ENCODE data around the gene RUNX2. TPM values are rescaled to one million over a fixed set of nuclear protein-coding genes. Genes with fewer than 3 reads are reported as not detected.

The RUNX2 gene
- total RNA-seq, 4 donors from 2014 or later, result 0.65 to 2.4 (median 1.3) TPM

- no peak for ATAC-seq (ENCODE audit: low FRiP score)
- no peak for DNase-seq (ENCODE audit: low spot score)
- TF ChIP-seq, protein P1, sequence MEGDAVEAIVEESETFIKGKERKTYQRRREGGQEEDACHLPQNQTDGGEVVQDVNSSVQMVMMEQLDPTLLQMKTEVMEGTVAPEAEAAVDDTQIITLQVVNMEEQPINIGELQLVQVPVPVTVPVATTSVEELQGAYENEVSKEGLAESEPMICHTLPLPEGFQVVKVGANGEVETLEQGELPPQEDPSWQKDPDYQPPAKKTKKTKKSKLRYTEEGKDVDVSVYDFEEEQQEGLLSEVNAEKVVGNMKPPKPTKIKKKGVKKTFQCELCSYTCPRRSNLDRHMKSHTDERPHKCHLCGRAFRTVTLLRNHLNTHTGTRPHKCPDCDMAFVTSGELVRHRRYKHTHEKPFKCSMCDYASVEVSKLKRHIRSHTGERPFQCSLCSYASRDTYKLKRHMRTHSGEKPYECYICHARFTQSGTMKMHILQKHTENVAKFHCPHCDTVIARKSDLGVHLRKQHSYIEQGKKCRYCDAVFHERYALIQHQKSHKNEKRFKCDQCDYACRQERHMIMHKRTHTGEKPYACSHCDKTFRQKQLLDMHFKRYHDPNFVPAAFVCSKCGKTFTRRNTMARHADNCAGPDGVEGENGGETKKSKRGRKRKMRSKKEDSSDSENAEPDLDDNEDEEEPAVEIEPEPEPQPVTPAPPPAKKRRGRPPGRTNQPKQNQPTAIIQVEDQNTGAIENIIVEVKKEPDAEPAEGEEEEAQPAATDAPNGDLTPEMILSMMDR (IDR thresholded peaks at IDR 0.05), result no peak
Observed at GRCh38 chr6:45498591-45498990, 170.5 kb downstream of the RUNX2 start.

- DNase-seq (ENCODE audit: low spot score) (no peak), ATAC-seq (ENCODE audit: low FRiP score) (no peak)
- TF ChIP-seq, protein P1 (IDR thresholded peaks at IDR 0.05), result no peak
Observed at GRCh38 chr6:45500924-45501816, 173.0 kb downstream of the RUNX2 start.

- ATAC-seq (ENCODE audit: low FRiP score), result no peak
- TF ChIP-seq, protein P1 (IDR thresholded peaks at IDR 0.05), result no peak
- DNase-seq (ENCODE audit: low spot score), result no peak
Observed at GRCh38 chr6:45502456-45502855, 174.3 kb downstream of the RUNX2 start.

DNA sequence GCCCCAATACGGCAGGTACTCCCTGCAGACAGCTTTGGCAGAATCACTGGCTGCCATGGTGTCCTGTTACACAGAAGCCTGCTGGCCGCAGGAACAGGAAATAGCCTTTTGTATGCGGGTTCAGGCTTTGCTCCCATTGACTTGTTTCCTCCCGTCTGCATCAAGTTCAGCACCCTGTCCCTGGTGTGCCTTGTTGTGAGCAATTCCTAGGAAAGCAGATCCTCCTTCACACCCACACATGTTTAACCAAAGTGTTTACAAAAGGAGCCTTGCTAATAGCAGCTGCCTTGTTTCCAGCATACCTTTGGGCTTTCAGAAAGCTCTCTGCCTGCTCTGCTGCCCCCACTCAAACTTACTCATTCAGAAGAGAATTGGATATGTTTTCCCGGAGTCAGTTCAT is 176.8 kb downstream of the RUNX2 start:
- DNase-seq (ENCODE audit: low spot score) (no peak), ATAC-seq (ENCODE audit: low FRiP score) (no peak)
- TF ChIP-seq, protein P1 (IDR thresholded peaks at IDR 0.05), result no peak

DNA sequence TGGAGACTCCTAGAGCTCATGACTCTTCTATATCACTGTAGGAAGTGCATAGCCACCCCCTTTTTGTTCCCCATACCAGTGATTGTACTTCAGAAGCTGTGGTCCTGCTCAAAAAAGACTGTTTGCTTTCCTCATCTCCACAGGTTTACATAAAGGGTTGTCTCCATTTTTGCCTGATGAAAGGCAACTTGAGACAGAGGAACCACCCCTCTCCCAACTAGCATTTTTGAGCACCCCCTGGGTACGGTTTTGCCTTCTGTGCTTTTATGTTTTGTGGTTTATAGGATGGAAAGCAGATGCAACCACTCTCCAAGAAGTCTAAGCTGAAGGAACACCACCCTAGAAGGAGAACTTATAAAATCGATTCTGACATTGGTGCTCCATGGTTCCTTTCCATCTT is 177.3 kb downstream of the RUNX2 start:
- TF ChIP-seq, protein P1 (IDR thresholded peaks at IDR 0.05), result no peak
- DNase-seq (ENCODE audit: low spot score) (no peak), ATAC-seq (ENCODE audit: low FRiP score) (no peak)

GRCh38 chr6:45507186-45507585 is 179.1 kb downstream of the RUNX2 start:
- TF ChIP-seq, protein P1 (IDR thresholded peaks at IDR 0.05), result no peak
- DNase-seq (ENCODE audit: low spot score) (no peak), ATAC-seq (ENCODE audit: low FRiP score) (no peak)

- DNase-seq (ENCODE audit: low spot score), result no peak
- TF ChIP-seq, protein P1 (IDR thresholded peaks at IDR 0.05), result no peak
- ATAC-seq (ENCODE audit: low FRiP score), result no peak
Observed at GRCh38 chr6:45509426-45509825, 181.3 kb downstream of the RUNX2 start.

All from omental fat pad (tissue), 4 donors.